Ramos (cell line): ENCODE measurements around the gene HOXA9.

ENCODE experiments used
- in situ Hi-C: fragments of 300-500 bp; cut with MboI; formaldehyde crosslinking; loops from one replicate; pipeline ENCODE4 v1.14.3; 2022; ENCODE audit warnings: low sequenced_read_pairs; ENCODE audit not compliant: unreplicated experiment

Gene HOXA9

DNA sequence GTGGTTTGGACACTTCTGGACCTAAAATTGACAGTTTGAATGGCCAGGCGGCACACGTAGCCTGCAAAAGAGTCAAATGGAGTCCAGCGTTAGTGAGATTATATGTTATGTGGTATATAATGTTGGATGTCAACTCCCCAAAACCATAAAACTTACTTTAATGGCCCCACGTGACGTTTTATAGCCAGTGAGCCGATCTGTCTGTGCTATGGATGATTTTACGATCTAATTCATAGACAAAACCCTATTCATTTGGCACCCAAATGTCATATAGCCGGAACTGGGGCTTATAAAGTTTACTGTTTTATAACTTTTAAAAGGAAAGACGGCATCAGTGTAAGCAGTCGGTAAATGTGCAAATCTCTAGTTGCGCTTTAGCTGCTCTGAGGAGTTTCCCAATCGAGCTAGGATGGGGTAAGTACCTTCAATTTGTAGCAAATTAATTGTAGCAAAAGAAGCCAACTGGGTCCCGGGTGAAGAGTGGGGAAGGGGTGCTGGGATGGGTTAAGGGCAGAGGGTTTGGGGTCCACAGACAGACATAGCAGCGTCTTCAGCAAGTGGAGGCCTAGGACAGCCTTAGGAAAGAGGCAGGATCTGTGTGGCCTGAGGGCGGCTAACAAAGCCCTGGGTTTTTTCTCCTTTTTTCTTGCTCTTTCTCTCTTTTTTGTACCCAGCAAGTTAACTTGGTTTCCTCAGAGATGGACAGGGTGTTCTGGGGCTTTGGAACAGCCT is 25.0 kb downstream of the HOXA9 start:
- in situ Hi-C loops, result loop anchor here (10.0 kb wide), 1 partner anchor 285 kb away; no protein-coding TSS in a partner anchor

DNA sequence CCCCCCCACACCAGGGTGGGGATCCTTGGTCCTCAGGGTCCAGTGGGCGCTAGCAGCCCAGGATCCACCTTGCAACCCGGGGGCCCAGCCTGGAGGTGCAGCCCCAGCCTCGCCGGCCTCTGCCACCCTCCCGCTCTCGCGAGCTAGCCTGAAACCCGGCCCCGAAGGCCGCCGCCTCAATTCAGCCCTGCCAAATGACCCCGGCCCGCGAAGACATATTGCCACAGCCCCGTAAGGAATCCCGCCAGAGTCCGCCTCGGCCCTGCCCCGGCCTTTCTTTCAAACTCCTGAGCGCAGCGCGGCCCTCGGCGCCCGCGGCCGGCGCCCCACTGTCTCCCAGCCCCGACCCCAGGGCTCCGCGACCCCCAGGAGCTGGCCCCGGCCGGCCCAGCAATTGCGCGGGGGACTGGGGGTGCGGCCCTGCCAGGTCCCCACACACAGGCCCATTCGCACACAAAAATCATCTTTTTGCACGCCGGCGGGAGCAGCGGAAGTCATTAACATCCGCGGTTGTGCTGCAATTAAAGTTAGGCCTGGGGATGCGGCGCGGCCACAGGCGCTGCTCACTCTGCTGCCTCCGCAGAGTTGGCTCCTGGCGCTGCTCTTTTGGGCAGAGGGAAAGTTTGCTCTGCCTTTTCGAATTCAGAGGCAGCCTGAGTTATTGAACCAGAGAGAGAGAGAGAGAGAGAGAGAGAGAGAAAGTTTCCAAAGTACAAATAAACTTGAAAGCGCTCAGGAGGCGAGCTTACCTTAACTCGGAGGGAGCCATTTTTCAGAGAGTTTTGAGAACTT is 25.8 kb downstream of the HOXA9 start:
- in situ Hi-C loops, result loop anchor here (10.0 kb wide), 1 partner anchor 285 kb away; no protein-coding TSS in a partner anchor

DNA sequence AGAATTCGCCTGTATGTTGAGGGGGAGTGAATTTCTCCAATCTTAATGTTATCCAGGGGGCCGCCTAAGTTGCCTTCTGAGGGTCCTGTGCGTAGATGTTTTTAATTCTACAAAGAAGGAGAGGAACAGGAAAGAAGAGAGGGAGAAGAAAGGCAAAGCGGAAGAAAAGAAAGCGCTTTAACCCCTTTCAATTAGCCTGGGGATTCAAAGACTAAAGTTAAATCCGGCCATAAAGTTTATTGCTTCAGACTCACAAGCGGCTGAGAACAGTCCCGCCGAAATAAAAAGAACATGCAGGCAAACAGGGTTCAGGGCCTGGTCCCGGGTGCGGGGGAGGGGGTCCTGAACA is 26.4 kb downstream of the HOXA9 start:
- in situ Hi-C loops, result no loop called here

DNA sequence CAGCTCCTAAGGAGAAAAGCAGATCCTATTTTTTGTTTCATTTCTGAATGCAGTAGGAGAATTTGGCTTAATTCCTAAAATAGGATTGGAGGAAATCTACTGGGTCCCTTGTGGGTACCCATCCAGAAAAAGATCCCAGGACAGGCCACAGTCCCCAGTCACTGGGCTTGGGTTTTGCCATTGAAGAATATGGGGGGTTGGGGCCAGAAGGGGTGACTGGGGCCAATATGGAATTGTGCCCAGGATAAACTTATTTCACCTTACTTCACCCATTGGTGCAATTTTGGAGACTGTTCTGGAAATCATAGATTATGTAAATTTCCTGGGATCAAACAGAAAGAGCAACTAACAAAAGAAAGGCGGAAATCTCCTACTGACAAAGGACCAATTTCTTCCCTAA is 26.9 kb downstream of the HOXA9 start:
- in situ Hi-C loops, result no loop called here

DNA sequence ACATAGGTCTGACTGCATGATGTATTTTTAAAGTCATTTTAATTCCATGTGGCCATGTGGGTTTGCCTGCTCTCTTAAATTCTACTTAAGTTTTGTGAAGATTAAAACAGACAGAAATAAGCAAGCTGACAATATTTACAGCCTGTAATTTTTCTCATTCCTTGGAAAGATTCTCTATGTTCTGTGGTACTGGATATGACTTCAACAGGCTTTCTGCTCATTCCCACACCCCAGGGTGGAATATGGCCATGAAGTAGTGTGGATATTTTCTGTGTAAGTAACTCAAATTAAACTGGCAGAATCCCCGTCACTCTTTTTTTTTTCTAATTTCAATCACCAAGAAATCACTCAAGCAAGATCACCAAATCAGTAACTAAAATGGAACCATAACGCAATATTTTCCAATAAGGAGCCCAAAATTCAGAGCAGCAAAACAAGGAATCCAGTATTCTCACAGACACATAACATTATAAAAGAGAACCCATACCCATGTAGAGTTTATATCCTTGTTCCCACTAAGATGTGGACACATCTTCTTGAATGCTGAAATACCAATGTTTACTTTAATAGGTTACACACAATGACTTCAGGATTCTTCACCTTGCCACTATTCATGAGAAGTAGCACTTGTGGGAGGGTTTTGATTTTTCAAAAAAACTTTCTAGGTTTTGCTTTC is 27.6 kb downstream of the HOXA9 start:
- in situ Hi-C loops, result no loop called here

DNA sequence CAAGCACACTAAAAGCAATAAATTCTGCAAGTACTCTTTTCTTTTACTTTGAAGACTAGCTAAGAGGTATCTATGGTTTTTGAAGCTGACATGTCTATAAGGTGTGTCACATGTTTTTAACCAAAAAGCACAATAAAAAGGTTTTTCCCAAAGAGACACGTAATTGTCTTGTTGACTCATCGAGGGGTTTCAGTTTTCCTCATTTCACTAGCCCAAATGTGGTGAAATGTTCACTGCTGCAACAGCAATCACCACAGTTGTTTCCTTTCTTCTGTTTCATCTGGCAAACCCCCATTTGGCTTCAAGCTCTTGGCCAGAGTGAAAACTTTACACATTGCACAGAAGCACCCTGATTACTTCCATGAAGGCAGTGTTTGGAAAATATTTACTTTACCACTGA is 30.9 kb downstream of the HOXA9 start:
- in situ Hi-C loops, result no loop called here

DNA sequence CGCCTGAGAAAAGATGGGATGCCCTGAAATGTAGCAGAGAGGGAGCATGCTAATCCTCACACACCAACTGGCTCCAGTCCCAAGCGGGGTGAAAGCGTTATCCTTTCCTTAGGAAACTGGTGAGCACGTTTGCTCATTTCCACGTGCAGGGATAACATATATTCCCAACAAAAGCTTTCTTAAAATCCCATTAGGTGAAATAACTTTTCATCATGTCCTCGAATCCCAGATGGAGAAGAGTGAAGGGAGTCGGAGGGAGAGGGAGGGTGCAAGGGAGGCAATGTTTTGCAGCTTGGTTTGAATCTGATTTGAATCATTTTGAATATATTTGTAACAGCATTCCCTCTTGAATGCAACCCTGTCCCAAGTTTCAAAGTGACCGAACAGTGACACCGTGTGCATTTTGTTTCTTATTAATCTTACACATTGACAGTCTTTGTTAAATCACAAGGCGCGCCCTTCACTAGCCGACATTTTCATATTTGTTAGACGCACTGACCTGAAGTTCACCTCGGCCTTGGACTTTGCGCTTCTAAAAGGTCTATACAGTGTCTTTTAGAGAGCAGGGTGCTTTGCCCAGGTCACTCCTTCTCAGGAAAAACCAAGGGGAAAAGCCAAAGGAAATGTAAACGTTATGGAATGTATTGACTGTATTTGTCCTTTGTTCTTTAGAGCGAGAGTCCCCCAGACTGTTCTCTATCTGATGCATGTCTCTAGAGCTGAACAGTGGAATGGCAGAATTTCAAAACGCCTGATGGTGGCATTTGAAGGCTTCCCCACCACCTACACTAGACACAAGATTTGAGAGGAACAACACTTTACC is 31.7 kb downstream of the HOXA9 start:
- in situ Hi-C loops, result no loop called here

DNA sequence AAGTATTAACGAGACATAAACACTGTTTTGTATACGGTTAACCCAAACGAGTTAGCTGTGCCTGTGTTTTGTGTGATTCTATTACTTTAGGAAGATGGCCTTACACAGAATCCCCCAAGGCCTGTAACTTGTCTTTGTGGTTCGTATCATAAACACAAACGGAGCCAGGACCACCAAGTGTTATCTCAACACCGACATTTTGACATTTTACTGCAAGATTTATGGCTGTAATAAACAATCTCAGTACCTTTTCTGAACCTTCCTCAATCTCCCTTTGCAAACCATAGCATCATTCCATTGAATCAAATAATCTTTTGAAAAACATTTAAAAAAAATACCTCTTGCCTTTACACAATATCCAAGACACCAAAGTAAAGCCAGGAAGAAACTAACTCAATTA is 32.4 kb downstream of the HOXA9 start:
- in situ Hi-C loops, result no loop called here

DNA sequence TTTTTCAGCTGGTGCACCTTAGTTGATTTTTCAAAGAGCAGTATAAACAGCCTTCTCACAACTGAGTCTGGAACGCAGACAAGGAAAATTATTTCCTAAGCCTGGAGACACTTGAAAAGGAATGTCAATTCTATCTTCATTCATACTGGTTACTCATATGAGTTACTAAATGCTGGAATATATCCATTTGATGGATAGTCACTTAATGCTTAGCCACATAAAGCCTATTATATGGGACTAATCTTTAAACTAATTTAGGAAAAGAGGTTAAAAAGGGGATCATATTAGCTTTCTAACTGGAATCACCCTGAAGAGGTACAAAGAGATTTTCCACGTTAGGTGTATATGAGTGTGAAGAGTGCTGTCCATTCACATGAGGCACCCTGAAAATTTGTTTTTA is 33.1 kb downstream of the HOXA9 start:
- in situ Hi-C loops, result no loop called here

DNA sequence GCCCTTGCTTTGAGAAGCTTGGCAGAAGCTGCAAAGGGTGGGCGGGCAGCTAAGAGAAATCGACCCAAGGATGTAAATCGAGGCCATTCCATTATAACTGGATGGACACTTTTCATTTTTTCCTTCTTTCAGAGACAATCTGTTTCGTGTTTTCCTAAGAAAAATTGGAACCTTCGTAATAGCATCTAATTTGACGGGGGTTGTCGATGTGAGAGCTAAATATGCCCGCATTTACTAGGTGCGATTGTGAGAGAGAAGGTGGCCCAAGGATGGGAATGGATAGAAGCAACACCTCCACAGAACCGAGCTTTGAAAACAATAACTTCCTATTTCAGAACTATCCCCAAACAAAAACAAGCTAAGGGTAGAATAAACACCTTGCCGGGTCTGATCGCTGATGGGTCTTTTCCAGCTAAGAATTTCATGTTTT is 33.9 kb downstream of the HOXA9 start:
- in situ Hi-C loops, result no loop called here

DNA sequence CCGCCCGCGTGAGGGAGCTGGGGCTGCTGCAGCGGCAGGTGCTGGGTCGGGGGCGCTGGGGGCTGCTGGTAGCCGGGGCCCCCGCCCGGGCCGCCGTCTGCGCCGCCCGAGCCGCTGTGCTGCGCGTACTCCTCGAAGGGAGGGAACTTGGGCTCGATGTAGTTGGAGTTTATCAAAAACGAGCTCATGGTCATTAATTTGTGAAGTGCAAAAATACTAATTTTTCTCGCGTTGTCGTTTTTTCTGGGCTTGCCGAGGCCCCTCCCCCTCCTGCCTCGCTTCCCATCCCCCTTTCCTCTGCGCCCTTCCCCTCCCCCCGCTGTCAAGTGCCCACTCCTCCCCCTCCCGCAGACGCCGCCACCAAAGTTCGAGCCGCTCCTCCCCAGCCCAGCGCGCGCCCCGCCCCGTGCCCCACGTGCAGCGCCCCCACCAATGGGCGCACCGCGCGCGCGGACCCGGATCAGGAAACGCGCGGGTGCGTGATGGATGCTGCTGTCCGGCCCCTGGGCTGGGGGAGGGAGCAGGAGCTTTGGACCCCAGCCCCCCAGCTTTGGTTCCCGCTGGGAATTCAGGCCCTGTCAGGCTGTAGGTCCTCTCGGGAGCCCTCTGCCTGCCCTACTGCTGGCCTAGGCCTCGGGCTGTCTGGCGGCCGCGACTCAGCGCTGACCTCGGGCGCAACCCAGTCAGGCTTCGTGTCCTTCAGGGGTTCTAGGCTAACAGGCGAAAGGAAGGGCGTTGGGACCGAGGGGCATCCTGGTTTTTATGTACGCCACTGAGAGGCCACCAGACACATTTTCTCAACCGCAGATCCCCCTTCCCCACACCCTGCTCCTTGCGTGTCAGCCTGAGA is 34.6 kb downstream of the HOXA9 start, which contains the start of gene HOXA4:
HOXA4 (minus strand) TSS at position 218 of the 850 bp plus-strand sequence; CDS start at position 194, 24 bp downstream.
- in situ Hi-C loops, result no loop called here

DNA sequence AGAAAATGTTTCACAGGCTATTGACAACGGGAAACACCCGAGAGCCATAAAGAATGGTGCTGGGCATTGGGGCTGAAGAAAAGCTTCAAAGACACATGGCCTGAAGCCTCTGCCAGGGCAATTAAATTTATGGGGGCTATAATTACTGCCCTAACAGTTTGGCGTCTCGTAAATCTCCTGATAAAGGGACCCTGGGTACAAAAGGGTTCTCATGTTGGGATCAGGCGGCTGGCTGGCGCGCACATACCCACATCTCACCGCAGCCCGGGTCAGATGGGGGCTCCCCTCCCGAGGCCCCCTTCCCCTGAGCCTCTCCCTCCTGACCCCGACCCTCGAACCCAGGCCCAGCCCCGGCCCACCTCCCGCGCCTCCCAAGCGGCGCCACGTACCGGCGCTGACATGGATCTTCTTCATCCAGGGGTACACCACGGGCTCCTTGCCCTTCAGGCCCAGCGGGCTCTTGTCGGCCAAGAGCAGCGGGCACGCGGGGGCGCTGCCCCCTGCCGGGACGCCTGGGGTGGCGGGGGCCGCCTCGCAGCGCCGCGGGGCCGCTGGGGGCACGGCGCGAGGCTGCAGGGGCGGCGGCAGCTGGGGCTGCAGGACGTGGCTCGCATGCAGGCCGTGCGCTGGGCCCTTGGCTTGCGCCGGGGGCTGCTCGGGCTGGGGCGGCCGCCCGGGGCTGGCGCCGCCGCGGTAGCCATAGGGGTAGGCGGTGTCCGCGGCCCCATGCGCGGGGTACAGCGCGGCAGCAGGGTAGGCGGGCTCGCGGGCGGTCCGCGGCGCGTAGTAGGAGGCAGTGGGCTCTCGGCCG is 35.4 kb downstream of the HOXA9 start:
- in situ Hi-C loops, result no loop called here

DNA sequence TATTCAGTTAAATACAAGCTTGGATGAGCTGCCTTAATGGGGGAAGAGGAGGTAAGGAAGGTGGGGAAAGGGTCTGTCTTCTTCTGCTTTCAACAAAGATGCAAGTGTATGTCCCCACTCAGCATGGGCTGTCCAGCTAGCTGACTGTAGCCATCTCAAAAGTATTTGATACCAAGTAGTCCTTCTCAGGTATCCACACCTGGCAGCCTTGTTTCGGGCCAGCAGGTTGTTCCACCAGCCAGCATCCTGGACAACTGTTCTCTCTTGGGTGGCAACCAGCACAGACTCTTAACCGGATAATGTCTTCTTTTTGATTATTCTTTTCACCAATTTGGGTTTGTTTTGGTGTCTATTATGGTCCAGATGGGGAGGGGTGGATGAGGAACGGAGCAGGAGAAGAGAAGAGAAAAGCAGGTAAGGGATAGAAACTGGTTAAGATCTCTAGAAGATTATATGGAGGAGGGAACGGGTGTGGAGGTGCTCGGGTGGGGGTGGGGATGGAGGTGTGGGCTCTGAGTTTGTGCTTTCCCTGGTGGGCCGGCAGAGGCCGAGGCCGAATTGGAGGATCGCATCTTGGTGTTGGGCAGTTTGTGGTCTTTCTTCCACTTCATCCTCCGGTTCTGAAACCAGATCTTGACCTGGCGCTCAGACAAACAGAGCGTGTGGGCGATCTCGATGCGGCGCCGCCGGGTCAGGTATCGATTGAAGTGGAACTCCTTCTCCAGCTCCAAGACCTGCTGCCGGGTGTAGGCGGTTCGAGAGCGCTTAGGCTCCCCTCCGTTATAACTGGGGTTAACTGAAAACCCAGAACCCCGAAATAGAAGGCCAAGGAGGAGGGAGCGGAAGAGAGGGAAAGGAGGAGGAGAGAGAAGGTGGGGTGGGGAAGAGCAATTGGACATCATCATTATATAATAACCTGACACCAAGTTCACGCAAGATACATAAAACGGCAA is 36.3 kb downstream of the HOXA9 start:
- in situ Hi-C loops, result no loop called here

DNA sequence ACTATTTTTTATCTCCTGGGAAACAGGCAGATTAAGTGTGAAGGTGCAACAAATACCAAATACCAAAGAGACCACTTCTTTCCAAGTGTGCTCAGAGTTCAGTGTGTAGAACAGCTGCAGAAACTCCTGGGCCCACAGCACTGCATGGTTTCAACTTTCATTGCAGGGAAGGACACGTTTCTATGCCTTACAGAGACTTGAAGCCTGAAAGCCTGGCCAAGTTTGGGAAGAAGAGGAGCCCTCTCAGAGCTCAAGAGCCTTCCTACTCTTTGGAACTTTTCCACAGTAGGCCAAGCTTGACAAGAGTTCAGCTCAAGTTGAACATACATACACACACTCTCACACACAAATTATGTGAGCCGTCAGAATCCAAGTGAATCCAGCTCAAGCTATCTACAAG is 37.3 kb downstream of the HOXA9 start:
- in situ Hi-C loops, result no loop called here

DNA sequence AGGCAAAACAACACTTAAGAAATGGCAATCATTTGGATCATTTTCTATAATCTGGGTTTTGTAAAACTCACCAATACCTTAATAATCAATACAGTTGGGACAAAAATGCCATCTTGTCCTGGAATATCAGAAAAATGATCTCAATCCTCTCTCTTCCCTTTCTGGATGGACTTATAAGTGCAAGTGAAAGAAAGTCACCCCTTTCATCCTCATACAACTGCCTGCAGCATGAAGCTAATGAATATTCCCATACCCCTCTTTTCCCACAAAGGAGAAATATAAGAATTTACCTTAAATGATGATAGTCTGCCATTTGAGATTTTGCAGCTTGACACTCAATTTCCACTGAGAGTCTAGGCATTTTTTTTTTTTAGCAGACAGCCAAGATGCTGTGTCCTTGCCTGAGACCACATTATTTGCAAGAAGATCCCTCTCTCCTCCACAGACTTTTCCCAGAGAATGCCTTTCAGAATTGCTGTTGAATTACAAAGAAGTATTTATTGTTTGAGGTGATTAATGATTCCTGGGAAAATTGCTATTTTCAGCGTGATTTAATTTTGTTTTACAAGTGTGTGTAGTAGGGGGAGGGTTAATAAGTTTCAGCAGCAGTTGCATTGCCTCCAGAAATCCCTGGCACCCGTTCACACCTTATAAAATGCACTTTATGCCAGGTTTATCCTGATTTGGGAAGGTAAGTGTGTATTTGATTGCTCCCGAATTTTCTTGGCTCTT is 38.6 kb downstream of the HOXA9 start:
- in situ Hi-C loops, result no loop called here

DNA sequence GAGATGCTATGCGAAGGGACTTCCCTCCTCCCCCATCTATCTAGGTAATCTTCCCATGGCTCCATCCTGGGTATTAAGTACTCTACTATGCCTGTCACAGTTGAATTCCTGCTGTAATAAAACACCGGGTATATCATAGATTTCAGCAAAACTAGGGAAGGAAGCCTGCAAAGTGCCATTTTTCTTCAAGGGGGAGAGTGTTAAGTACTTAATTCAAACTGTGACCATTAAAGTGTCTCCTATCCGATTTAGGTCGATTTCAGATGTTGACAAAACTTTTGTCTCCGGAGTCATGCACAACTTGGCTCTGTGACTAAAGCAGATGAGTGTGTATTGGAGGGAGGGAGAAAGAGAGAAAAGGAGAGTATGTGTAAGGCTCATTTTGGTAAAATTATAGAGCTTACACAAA is 39.3 kb downstream of the HOXA9 start:
- in situ Hi-C loops, result no loop called here
